ENCODE results near the gene EEF1AKMT4. TPM values are rescaled to one million over a fixed set of nuclear protein-coding genes. Genes with fewer than 3 reads are reported as not detected.

Gene EEF1AKMT4
- total RNA-seq, 1 experiment from 2014 or later, result 10.7 TPM

GRCh38 chr3:184295771-184296170 is 46.3 kb downstream of the EEF1AKMT4 start:
- no TSS peak for BruUV-seq (replicated peaks)
- ChIA-PET CTCF (no interaction called here), POLR2A (no interaction called here)
- no peak for TF ChIP-seq CTCF (IDR thresholded peaks at IDR 0.05)
- TF ChIP-seq SIN3A (IDR thresholded peaks at IDR 0.05; ENCODE audit: borderline replicate concordance, insufficient read depth, low read depth, low read length), result no peak
- no peak for TF ChIP-seq TCF7L2 (IDR thresholded peaks at IDR 0.05; ENCODE audit: low read depth, low read length)
- no peak for TF ChIP-seq REST (IDR thresholded peaks at IDR 0.05; ENCODE audit: insufficient read depth in 1 of 2, low read depth in 2 of 2, low read length in 1 of 2)
- TF ChIP-seq POLR2AphosphoS5 (IDR thresholded peaks at IDR 0.05; ENCODE audit: low read depth, low read length), result no peak
- H3K4me1 ChIP-seq (ENCODE audit: control insufficient read depth, insufficient read depth, low read length), result peaks cover 7% of the 10 kb centered on the region; the same call in 1 of the 2 replicates
- no peak for ATAC-seq
- in situ Hi-C loops (cut with HindIII; ENCODE audit: low pct_unique_long_range_greater_than_20kb, low sequenced_read_pairs) (no loop called here), intact Hi-C loops (cut with micrococcal nuclease; ENCODE audit: unreplicated experiment) (no loop called here)
- no peak for DNase-seq (ENCODE audit: low read depth, low spot score)
- no peak overlapping the region for H3K4me3 ChIP-seq (ENCODE audit: low read depth in 2 of 2, low read length in 2 of 2)
- no peaks in the 10 kb centered on the region for H3K9me3 ChIP-seq (ENCODE audit: control insufficient read depth, insufficient read depth, low read depth, low read length)
- H3K36me3 ChIP-seq (ENCODE audit: control insufficient read depth, insufficient read depth, low read length), result peaks cover 13% of the 10 kb centered on the region
- H3K27ac ChIP-seq (ENCODE audit: low read length), result no peak overlapping the region
- H3K27me3 ChIP-seq (ENCODE audit: control insufficient read depth, insufficient read depth, low read length), result no peaks in the 10 kb centered on the region

- Histone ChIP-seq H3K4me3 (ENCODE audit: low read depth in 2 of 2, low read length in 2 of 2) (no peak overlapping the region), H3K27ac (ENCODE audit: low read length) (no peak overlapping the region), H3K27me3 (ENCODE audit: control insufficient read depth, insufficient read depth, low read length) (no peaks in the 10 kb centered on the region), H3K36me3 (ENCODE audit: control insufficient read depth, insufficient read depth, low read length) (peaks cover 19% of the 10 kb centered on the region), H3K9me3 (ENCODE audit: control insufficient read depth, insufficient read depth, low read depth, low read length) (no peaks in the 10 kb centered on the region), H3K4me1 (ENCODE audit: control insufficient read depth, insufficient read depth, low read length) (peaks cover 8% of the 10 kb centered on the region; the same call in 1 of the 2 replicates)
- no TSS peak for BruUV-seq (replicated peaks)
- POLR2A ChIA-PET, result no interaction called here
- TF ChIP-seq REST (IDR thresholded peaks at IDR 0.05; ENCODE audit: insufficient read depth in 1 of 2, low read depth in 2 of 2, low read length in 1 of 2) (no peak), CTCF (IDR thresholded peaks at IDR 0.05) (no peak), TCF7L2 (IDR thresholded peaks at IDR 0.05; ENCODE audit: low read depth, low read length) (no peak), SIN3A (IDR thresholded peaks at IDR 0.05; ENCODE audit: borderline replicate concordance, insufficient read depth, low read depth, low read length) (no peak), POLR2AphosphoS5 (IDR thresholded peaks at IDR 0.05; ENCODE audit: low read depth, low read length) (no peak)
- ATAC-seq (no peak), DNase-seq (ENCODE audit: low read depth, low spot score) (no peak)
- CTCF ChIA-PET, result no interaction called here
- in situ Hi-C loops (cut with HindIII; ENCODE audit: low pct_unique_long_range_greater_than_20kb, low sequenced_read_pairs) (no loop called here), intact Hi-C loops (cut with micrococcal nuclease; ENCODE audit: unreplicated experiment) (no loop called here)
Observed at GRCh38 chr3:184296616-184297015, 47.1 kb downstream of the EEF1AKMT4 start.
